Osteocyte (in vitro differentiated cells): Measurements from ENCODE around the gene WAS. TPM values are rescaled to one million over a fixed set of nuclear protein-coding genes. Genes with fewer than 3 reads are reported as not detected.
"Not testable (repeated sequence)": the region's sequence is repeated elsewhere in the genome, so short reads cannot be mapped to it uniquely, and the experiment has no call there.

Experiments
- DNase-seq: peaks from one replicate; pipeline ENCODE4 v3.0.0; 2021; ENCODE audit warnings: mixed read lengths; ENCODE audit not compliant: unreplicated experiment; ENCODE audit errors: extremely low spot score
- H3K27ac Mint-ChIP-seq: one replicate; pipeline ENCODE4 v1.8.0; 2021; ENCODE audit warnings: mild to moderate bottlenecking, mixed read lengths; ENCODE audit not compliant: unreplicated experiment
- H3K27me3 Mint-ChIP-seq: one replicate; pipeline ENCODE4 v1.8.0; 2021; ENCODE audit warnings: mixed read lengths; ENCODE audit not compliant: unreplicated experiment
- H3K36me3 Mint-ChIP-seq: one replicate; pipeline ENCODE4 v1.8.0; 2021; ENCODE audit warnings: mixed read lengths; ENCODE audit not compliant: unreplicated experiment
- H3K4me1 Mint-ChIP-seq: one replicate; pipeline ENCODE4 v1.8.0; 2021; ENCODE audit warnings: mixed read lengths; ENCODE audit not compliant: unreplicated experiment
- H3K4me3 Mint-ChIP-seq: one replicate; pipeline ENCODE4 v1.8.0; 2021; ENCODE audit warnings: mild to moderate bottlenecking, moderate library complexity, mixed read lengths; ENCODE audit not compliant: unreplicated experiment
- H3K9me3 Mint-ChIP-seq: one replicate; pipeline ENCODE4 v1.8.0; 2021; ENCODE audit warnings: mixed read lengths; ENCODE audit not compliant: unreplicated experiment
- CTCF ChIP-seq: fragments of 200-600 bp; sonication (generic); IDR thresholded peaks from 2 replicates; pipeline ENCODE4 v1.5.0; 2021; ENCODE audit warnings: antibody characterized with exemption, mild to moderate bottlenecking, moderate library complexity
- total RNA-seq: library from RNA; stranded (reverse); gene quantifications from 2 replicates; pipeline ENCODE4 v1.2.1, GENCODE V29; 2021

The WAS gene
- total RNA-seq, 1 donor from 2014 or later: 0.19 TPM

DNA sequence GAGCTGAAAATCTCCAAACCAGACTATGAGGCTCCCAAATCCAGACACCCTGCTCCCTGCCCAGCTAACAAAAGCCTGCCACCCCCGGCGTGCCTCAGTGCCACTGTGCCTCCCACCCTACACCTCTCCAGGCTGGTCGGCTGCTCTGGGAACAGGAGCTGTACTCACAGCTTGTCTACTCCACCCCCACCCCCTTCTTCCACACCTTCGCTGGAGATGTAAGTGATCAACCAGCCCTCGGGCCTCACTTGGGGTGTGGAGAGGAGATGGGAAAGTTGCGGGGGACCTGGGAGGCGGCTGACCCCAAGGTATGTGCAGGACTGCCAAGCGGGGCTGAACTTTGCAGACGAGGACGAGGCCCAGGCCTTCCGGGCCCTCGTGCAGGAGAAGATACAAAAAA lies 1.8 kb downstream of the WAS start:
- Mint-ChIP-seq H3K27ac (no peak overlapping the region), H3K27me3 (peaks cover 12% of the 10 kb centered on the region), H3K4me3 (no peak overlapping the region), H3K36me3 (no peaks in the 10 kb centered on the region), H3K4me1 (no peaks in the 10 kb centered on the region), H3K9me3 (peaks cover 3% of the 10 kb centered on the region)
- no peak for DNase-seq
- no peak for TF ChIP-seq CTCF

DNA sequence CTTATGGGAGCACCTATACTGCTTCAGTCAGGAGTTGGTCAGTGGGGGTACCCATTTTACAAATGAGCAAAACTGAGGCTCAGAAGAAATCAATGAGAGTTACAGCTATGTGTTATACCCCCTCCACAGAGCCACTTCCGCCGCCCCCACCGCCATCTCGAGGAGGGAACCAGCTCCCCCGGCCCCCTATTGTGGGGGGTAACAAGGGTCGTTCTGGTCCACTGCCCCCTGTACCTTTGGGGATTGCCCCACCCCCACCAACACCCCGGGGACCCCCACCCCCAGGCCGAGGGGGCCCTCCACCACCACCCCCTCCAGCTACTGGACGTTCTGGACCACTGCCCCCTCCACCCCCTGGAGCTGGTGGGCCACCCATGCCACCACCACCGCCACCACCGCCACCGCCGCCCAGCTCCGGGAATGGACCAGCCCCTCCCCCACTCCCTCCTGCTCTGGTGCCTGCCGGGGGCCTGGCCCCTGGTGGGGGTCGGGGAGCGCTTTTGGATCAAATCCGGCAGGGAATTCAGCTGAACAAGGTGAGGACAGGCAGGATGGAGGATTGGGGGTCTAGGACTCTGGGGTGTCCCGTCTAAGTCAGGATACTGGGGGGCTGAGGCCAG lies 5.0 kb downstream of the WAS start:
- no peak for TF ChIP-seq CTCF
- H3K27ac Mint-ChIP-seq: no peak overlapping the region
- no peaks in the 10 kb centered on the region for H3K36me3 Mint-ChIP-seq
- no peaks in the 10 kb centered on the region for H3K4me1 Mint-ChIP-seq
- H3K27me3 Mint-ChIP-seq: peaks cover 12% of the 10 kb centered on the region
- DNase-seq: no peak
- no peaks in the 10 kb centered on the region for H3K9me3 Mint-ChIP-seq
- no peak overlapping the region for H3K4me3 Mint-ChIP-seq

- Mint-ChIP-seq H3K4me3 (no peak overlapping the region), H3K4me1 (no peaks in the 10 kb centered on the region), H3K9me3 (no peaks in the 10 kb centered on the region), H3K27ac (no peak overlapping the region), H3K27me3 (peaks cover 11% of the 10 kb centered on the region), H3K36me3 (no peaks in the 10 kb centered on the region)
- no peak for TF ChIP-seq CTCF
- no peak for DNase-seq
Measured at GRCh38 chrX:48689208-48689920, 5.8 kb downstream of the WAS start.

DNA sequence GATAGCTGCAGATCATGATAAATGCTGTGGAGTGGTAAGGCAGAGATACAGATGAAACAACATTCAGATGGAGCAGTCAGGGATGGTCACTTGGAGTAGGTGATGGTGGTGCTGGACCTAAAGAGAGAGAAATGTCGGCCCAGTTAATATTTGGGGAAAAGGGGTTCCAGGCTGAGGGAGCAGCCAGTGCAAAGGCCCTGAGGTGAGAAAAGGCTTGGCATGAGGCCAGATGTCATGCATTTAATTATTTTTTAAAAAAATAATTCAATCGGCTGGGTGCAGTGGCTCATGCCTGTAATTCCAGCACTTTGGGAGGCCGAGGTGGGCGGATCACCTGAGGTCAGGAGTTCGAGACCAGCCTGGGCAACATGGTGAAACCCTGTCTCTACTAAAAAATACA lies 8.1 kb downstream of the WAS start:
- not testable (repeated sequence) for H3K9me3 Mint-ChIP-seq, H3K4me3 Mint-ChIP-seq, H3K27me3 Mint-ChIP-seq, H3K27ac Mint-ChIP-seq, DNase-seq, H3K4me1 Mint-ChIP-seq, H3K36me3 Mint-ChIP-seq

- no peak for TF ChIP-seq CTCF
- H3K9me3 Mint-ChIP-seq: no peaks in the 10 kb centered on the region
- no peak overlapping the region for H3K4me3 Mint-ChIP-seq
- no peaks in the 10 kb centered on the region for H3K27me3 Mint-ChIP-seq
- DNase-seq: no peak
- no peak overlapping the region for H3K27ac Mint-ChIP-seq
- H3K36me3 Mint-ChIP-seq: peaks cover 2% of the 10 kb centered on the region
- H3K4me1 Mint-ChIP-seq: peaks cover 14% of the 10 kb centered on the region
Measured at GRCh38 chrX:48694776-48695533, 11.4 kb downstream of the WAS start.
